ENCODE results near the gene FLVCR1. TPM values are rescaled to one million over a fixed set of nuclear protein-coding genes. Genes with fewer than 3 reads are reported as not detected.
"Not testable (repeated sequence)": the region's sequence is repeated elsewhere in the genome, so short reads cannot be mapped to it uniquely, and the experiment has no call there.

The FLVCR1 gene
- total RNA-seq, 4 donors from 2014 or later = 3.2 to 7.2 (median 4.9) TPM

- no peak for TF ChIP-seq CTCF (IDR thresholded peaks at IDR 0.05)
- ATAC-seq (ENCODE audit: low FRiP score) (no peak), DNase-seq (ENCODE audit: low spot score) (no peak)
Measured at GRCh38 chr1:212879947-212880690, 22.0 kb downstream of the FLVCR1 start.

DNA sequence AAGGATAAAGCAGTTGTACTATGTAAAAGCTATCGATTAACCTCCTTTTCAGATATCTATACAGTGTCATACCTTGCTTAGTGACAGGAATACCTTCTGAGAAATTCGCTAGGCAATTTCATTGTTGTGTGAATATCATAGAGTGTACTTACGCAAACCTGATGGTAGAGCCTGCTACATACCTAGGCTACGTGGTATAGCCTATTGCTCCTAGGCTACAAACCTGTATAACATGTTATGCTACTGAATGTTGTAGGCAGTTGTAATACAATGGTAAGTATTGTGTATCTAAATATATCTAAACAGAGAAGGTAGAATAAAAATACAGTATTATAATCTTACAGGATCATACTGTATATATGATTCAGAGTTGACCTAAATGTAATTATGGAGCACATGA is 26.5 kb downstream of the FLVCR1 start:
- ATAC-seq (ENCODE audit: low FRiP score) (no peak), DNase-seq (ENCODE audit: low spot score) (no peak)
- TF ChIP-seq CTCF (IDR thresholded peaks at IDR 0.05) = no peak

- DNase-seq (ENCODE audit: low spot score) = no peak
- ATAC-seq (ENCODE audit: low FRiP score) = no peak
- TF ChIP-seq CTCF (IDR thresholded peaks at IDR 0.05) = no peak
Measured at GRCh38 chr1:212892108-212892507, 34.0 kb downstream of the FLVCR1 start.

DNA sequence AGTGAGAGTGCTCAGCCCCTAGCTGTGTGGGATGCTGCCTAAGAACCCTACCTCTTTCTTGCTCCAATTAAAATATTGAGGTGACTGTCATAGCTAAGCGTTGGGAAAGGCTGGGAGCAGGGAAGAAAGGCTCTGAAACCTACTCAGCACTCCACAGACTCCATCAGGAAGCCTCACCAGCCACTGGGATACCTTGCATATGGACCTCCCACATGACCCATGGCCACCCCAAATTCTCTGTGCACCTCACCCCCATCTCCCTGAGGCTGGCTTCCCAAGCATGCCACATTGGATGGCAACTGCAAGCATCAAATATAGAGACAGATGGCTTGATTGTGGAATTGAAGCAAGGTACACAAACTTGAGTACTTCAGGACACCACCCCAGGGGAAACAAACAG is 41.8 kb downstream of the FLVCR1 start:
- no peak for TF ChIP-seq CTCF (IDR thresholded peaks at IDR 0.05)
- ATAC-seq (ENCODE audit: low FRiP score) (no peak), DNase-seq (ENCODE audit: low spot score) (no peak)

DNA sequence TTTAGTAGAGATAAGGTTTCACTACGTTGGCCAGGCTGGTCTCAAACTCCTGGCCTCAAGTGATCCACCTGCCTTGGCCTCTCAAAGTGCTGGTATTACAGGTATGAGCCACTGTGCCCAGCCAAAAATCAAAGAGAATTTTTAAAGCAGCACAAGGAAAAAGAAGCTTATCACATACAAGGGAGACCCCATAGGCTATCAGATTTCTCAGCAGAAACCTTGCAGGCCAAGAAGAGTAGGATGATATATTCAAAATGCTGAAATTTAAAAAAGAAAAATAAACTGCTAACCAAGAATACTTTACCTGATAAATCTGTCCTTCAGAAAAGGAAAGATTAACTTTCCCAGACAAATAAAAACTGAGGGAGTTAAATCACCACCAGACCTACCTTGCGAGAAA is 43.2 kb downstream of the FLVCR1 start:
- ATAC-seq (ENCODE audit: low FRiP score) = no peak

DNA sequence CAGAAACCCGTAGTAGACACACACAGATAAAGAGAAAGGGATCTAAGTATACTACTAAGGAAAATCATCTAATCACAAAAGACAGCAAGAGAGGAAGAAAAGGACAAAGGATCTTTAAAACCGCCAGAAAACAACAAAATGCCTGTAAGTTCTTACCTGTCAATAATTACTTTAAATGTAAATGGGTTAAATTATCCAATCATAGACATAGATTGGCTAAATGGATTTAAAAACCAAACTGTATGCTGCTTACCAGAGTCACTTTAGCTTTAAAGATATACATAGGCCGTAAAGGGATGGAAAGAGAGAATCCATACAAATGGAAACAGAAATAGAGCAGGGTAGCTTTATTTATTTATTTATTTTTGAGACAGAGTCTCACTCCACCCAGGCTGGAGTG is 44.0 kb downstream of the FLVCR1 start:
- DNase-seq (ENCODE audit: low spot score) (no peak), ATAC-seq (ENCODE audit: low FRiP score) (no peak)
- TF ChIP-seq CTCF (IDR thresholded peaks at IDR 0.05) = no peak

More for the DNA sequence above, 43.2 kb downstream of the FLVCR1 start:
- no peak for TF ChIP-seq CTCF (IDR thresholded peaks at IDR 0.05)
- no peak for DNase-seq (ENCODE audit: low spot score)

GRCh38 chr1:212903664-212904063 is 45.6 kb downstream of the FLVCR1 start:
- no peak for ATAC-seq (ENCODE audit: low FRiP score)
- DNase-seq (ENCODE audit: low spot score) = no peak
- no peak for TF ChIP-seq CTCF (IDR thresholded peaks at IDR 0.05)

- ATAC-seq (ENCODE audit: low FRiP score); DNase-seq (ENCODE audit: low spot score): not testable (repeated sequence)
Measured at GRCh38 chr1:212908071-212908470, 50.0 kb downstream of the FLVCR1 start.

Data from omental fat pad (tissue), 4 donors.